ENCODE data around the gene SERTAD2.
A peak's percentile ranks its signal among the peaks of the same experiment; 100 is the strongest.

The SERTAD2 gene, protein sequence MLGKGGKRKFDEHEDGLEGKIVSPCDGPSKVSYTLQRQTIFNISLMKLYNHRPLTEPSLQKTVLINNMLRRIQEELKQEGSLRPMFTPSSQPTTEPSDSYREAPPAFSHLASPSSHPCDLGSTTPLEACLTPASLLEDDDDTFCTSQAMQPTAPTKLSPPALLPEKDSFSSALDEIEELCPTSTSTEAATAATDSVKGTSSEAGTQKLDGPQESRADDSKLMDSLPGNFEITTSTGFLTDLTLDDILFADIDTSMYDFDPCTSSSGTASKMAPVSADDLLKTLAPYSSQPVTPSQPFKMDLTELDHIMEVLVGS

DNA sequence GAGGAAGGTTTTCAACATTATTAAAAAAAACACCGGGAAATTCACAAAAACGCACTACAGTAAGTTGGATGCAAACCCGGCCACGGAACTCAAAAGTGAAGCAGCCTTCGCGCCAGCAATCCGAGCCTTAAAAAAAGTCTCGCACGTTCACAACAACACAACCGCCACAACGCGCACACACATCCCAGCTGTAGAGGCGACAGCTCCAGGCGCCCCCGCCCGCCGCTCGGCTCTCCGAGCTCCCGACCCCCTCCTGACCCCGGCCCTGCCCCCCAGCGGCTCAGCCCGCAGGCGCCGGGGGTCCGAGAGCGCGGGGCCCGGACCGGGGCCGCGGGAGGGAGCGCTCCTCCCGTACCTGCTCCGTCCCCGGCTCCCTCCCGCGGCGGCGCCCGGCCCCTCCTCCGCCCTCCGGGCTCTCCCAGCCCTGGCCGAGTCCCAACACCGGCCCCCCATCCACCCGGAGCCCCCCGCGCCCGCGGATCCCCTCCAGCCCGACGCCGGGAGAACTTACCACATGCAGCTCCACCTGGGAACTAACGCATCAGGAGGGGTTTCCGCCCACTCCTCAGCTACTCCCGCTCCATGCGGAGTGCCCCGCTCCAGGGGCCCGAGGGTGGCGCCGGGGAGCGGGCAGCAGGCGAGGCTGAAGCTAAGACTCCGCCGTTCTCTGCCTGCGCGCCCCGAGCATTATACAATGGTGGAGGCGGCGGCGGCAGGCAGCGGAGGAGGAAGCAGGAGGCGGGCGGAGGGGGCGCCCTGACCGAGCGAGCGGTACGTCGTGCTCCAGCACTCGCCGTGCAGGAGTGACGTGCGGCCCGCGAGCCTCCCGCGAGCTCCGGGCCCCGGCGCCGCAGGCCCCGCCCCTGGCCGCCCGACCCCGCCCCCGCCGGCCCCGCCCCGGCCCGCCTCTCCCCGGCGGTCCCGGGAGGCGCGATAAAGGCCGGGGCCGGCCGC is at the start of gene SERTAD2:
TSS of gene SERTAD2 (minus strand) at position 805 of the 954 bp plus-strand sequence. CDS start 17,042 bp downstream, outside the sequence.
- peak; percentile 82 for DNase-seq

DNA sequence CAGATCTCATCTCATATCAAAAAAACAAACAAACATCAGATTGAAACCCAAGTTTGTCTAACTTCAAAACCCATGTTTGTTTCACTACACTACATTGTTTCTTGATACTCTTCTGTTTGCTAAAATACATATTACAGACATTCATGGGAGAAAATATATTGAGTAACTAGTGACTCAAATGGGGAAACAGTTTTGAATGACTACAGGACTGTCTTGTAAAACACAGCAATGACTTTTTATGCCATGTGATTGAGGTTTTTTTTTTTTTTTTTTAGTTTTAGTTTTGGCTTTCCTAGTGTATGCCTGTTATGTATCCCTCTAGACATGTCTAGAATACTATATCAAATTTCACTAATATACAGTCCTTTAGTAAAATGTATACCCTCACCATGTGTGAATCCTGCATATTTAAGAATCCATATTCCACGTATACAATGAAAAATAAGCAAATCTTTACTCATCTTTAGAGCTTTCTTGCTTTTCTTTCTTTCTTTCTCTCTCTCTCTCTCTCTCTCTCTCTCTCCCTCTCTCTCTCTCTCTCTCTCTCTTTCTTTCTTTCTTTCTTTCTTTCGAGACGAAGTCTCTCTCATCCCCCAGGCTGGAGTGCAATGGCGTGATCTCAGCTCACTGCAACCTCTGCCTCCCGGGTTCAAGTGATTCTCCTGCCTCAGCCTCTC is 46.6 kb upstream of the SERTAD2 start:
- DNase-seq, result no peak

DNA sequence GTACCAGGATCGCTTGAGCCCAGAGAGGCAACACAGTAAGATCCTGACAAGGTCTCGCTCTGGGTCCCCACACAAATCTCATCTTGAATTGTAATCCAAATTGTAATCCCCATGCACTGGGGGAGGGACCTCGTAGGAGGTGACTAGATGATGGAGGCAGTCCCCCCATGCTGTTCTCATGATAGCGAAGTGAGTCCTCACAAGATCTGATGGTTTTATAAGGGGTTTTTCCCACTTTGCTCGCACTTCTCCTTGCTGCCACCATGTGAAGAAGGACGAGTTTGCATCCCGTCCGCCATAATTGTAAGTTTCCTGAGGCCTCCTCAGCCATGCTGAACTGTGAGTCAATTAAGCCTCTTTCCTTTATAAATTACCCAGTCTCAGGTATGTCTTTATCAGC is 46.0 kb upstream of the SERTAD2 start:
- peak; percentile 44 for DNase-seq

DNA sequence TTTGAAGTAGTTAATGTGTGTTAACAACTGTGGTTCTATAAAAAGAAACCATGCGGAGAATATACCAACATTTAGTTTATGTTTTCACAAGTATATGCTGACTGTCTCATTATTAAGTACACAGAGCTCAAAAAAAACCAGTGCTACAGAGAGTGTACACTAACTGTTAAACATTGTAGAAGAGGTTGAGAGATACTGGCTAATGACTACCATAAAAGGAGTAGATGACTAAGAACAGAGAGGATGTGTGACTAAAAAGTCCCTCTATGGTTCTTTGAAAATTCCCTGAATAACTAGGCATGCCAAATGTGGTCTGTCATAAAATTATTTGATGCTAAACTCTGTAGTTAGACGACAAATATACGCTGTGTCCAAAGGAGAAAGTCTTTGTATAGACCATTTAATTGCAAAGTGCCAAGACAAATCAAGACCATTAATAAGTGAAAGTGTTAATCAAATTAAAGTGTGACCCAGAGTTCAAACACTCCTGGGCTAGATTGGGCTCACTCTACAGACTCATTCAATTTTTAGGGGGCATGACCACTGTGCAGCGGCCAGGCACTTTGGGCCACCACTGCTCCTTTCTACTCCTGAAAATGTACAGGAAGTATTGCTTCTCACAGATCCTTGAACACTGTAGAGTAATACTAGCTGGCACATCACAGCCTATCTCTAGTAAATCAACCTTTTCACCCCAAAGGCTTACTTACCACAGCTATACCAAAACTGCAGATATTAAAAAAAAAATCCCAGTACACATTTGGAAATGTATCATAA is 45.1 kb upstream of the SERTAD2 start:
- DNase-seq, result no peak

DNA sequence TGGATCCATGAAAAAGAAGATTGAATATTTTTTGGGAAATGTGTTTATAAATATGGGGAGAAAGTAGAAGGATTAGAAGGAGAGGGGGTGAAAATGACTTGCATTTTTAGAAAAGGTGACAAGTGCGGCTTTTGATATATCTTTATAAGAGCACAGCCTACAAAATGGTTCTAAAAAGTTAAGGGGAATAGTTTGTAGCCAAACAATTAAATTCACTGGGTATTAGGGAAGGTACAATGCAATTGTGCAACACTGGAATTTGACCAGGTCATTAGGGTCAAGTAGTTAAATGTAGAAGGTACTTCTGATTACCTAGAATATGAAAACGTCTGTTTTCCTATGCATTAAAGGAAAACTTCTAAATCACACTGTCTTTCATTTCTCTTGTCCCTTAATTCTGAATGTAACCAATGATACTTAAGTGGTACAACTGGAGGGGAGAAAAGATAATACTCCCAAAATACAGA is 44.5 kb upstream of the SERTAD2 start:
- no peak for DNase-seq

DNA sequence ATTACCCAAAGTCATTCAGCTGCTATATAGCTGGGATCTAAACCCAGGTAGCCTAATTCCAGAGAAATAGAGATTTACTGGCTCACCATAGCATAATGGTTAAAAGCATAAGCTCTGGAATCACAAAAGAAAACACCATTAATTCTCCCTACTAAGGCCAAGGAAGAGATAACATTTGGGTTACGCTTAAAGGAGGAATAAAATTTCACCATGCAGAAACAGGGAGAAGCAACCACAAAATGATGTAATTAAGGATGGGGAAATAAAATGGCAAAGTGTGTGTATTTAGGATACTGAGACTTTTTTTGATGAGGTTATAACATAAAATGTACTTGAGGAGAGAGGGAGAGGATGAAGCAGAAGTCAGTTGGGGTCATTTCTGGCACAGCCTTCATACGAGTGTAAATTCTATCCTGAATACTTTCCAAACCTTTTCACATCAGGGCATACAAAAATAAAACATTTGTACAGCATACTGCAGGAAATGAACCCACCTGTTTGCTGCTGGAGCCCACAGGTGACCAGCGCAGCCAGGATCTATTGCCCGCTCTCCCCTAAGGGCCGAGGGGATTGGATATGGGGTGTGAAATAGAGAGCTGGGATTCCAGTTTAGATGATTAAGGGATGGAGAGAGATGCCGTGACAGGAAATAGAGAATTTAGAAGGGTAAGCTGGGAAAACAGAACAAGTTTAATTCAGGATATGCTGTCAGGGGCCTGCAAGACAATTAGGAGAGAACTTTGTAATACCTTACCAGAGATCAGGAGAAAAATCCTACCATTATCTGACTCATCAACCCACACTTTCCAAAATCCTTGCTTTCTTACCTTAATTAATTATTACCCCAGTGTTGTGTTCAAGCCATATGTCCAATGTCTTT is 43.8 kb upstream of the SERTAD2 start:
- no peak for DNase-seq

DNA sequence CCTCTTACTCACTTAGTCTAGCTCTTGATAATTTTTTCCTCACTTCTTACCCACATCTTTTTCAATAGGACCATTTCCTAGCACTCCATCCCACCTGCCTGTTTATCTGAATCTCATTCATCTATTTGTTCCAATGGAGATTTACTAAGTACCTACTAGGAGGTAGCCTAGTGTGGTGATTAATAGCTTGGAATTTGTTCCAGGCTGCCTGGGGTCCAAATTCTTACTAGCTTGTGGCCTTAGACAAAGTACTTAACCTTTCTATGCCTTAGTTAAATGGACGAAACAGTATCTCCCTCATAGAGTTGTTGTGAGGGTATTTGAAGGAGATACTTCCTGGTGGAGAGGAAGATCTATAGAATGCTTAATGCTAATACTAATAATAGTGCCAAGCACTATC is 42.9 kb upstream of the SERTAD2 start:
- DNase-seq, result no peak

DNA sequence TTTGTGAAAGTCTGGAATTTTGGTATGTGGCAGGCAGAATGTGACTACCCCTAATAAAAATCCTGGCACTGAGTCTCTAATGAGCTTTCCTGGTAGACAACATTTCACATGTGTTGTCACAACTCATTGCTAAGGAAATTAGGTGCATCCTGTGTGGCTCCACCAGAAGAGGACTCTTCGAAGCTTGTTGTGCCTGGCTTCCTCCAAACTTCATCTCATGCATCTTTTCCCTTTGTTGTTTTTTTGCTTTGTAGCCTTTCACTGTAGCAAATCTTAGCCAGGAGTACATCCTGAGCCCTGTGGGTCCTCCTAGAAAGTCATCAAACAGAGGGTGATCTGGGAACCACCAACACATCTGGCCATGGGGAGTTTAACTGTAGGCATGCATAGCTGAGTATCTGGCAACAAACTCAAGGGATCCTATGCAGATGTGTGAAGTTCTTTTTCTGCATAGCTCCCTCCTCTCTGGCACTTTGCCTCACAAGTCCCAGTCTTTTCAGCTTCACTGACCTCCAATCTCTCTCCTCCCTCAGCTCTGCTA is 42.1 kb upstream of the SERTAD2 start:
- DNase-seq, result no peak

DNA sequence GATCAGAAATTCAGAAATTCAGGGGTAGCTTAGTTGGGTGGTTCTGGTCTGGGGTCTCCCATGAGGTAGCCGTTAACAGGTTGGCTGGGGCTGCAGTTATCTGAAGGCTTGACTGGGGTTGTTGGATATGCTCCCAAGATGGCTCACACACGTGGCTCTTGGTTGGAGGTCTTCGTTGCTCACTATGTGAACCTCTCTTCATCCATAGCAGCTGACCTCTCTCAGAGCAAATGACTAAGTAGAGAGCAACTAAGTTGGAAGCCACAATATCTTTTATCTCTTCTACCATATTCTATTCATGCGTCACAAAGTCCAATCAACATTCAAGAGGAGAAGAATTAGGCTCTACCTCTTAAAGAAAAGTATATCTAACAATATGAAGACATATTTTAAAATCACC is 38.7 kb upstream of the SERTAD2 start:
- no peak for DNase-seq

DNA sequence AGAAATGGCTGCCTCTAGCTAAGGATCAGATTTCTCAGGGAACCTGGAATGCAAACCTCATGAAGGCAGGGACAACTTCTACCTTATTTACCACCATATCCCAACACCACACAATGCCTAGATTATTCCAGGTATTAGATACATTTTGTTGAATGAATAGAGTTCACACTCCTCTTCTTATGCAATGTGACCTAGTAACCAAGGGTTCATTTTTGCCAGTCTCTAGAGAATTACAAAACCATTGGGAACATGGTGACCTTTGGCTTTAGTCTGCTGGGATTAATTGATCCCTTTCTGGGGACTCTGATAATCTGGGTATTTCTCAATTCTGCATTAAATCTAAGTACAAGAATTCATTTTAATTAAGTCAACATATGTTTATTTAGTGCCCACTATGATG is 35.2 kb upstream of the SERTAD2 start:
- DNase-seq, result no peak

DNA sequence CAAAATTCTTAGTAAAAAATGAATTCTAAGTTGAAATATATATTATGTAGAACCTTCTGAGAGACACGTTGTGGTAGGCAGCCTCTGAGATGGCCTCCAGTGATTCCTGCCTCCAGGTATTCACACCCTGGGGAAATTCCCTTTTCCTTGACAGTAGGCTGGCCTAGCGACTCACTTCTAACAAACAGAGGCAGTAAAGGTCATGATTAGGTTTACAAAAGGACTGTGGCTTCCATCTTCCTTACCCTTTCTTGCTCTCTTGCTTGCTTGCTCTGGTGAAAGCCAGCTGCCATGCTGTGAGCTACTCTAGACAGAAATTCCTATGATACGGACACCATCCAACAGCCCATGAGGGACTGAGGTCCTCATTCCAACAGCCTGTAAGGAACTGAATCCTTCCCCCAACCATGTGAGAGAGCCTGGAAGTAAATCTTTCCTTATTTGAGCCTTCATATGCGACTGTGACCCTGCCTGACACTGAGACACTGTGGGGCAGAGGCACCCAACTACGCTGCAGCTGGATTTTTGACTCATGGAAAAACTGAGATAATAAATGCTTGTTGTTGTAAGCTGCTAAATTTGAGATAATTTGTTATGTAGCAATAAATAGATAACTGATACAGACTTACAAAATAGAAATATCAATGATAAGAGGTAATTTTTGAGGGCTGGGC is 32.7 kb upstream of the SERTAD2 start:
- no peak for DNase-seq

DNA sequence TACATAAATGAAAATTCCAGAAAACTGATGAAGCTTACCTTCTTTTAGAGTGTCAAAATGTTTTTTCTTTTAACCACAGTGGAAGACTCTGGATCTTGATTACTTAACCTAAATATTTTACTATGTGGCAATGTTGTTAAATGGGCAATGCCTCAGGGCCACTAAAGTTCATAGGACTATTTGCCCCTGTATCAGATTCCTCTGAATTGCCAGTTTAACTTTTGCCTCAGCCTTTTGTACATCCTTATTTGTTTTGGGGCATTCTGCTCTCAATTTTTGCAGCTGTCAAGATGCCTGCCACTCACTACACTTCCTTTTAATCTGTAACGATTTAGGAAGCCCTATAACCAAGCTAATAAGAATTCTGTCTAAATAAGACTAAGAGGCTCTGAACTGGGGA is 31.7 kb upstream of the SERTAD2 start:
- DNase-seq, result no peak

DNA sequence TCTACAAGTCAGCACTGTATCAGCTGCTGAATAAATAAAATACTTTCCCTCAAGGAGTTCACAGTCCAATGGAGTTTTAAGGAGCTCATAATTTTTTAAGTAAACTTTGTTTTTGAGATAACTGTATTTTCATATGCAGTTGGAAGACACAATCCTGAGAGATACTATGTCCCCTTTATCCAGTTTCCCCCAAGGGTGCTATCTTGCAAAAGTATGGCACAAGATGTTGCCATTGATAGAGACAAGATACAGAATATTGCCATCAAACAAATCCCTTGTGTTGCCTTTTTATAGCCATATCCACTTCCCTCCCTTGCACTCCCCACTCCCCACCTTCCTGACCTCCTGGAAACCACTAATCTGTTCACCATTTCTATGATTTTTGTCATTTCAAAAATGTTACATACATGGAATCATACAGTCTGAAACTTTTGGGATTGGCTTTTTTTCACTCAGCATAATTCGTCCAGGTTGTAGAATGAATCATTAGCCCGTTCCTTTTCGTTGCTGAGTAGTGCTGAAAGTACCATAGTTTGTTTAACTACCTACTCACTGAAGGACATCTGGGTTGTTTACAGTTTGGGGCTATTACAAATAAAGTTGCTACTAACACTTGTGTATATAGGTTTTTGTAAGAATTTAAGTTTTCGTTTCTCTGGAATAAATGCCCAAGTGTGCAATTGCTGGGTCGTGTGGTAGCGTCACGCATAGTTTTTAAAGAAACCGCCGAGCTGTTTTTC is 30.2 kb upstream of the SERTAD2 start:
- no peak for DNase-seq

DNA sequence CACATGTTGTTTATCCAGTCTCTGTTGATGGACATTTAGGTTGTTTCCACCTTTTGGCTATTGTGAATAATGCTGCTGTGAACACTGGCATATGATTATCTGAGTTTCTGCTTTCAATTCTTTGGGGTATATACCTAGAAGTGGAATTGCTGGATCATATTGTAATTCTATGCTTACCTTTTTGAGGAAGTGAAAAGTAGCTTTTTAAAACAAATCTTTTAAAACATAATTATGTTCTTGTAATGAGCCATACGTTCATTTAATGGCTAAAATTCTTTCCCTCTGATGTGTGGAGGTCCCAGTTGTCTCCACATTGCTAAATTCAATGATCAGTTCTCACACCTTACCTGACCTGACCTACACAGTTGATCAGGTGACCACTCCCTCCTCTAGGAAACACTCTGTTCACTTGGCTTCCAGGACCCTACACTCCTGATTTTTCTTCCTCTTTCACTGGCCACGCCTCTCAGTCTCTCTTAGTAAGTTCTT is 27.8 kb upstream of the SERTAD2 start:
- no peak for DNase-seq

DNA sequence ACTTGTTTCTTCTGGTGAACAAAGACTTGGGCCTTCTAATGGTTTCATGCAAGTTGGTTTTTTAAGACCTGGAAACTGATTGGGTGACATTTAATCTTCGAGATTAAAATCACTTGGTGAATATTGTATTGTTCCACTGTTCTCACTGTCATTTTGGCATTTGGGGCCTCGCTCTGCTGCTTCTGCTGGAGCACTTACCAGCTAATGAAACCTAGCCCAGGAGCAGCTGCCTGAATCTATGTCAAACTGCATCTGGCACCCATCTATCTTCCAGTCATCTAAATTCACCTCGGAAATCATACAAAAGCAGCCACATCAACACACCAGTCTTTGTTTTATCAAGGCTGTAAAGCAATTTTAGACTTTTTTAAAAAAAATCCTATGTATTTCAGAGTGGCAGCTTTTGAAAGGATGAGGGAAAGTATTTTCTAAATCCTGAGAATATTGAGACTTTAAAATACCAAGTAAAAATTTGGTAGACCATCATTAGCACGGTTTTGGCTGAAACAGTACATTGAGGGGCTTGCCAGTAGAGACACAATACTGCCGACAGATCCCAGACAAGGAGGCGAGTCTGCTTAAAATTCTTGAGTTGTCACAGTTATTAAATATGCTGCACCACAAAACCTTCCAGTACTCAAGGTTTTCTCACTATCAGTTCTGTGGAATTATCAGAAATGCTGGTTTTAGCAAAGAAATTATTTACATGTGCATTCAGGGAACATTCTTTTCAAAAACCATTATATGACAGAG is 26.1 kb upstream of the SERTAD2 start:
- DNase-seq, result peak; percentile 39

DNA sequence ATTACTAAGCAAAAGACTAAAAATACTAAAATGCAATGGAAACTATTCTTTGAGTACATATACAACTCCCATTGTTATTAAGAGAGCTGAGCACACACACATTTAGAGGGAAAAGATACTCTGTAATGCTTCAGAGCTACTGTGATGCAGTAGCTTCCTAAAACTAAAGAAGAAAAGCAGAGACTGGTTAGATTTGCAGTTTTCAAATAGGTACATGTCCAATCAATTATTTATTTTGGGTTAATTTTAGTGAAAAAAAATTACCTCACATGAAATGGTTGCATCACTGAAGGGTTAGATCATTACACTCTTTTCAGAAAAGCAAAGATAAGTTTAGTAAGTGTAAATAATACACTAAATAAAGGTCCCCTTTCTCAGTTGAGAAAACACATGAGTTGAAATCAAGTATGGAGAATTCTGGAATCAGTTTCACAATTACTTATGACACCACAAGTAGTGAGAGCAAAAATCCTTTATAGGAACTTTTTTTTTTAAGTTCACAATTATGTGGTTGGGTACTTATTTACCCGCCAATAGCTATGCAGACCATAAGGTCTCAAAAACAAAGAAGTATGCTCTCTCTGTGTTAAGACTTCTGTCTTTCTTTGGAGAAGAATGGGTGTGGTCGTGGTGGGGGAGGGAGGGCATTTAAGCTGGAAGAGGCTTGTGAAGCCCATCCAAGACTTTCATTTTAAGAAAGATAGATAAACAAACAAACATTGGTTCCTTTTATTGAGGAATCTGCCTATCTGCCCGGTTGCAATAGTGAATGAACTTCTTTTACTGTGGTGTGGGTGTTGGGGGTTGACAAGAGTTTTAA is 25.3 kb upstream of the SERTAD2 start:
- DNase-seq, result no peak

DNA sequence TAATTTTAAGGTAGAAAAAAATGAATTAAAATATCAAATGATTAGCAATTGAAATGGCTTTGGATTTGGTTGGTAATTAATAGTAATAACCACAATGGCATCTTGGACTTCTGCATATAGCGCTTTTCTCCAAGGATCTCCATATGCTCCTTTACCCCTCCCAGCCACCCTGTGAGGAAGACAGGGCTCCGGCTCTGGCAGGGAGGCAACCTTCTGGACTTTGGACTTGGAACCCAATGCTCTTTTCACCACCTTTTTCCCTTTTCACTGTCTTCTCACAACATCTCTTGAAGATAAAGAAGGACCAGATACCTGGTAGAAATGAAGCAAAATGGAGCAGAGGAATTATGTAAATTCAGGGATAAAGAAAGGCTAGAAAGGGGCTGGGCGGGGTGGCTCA is 23.8 kb upstream of the SERTAD2 start:
- DNase-seq, result no peak

DNA sequence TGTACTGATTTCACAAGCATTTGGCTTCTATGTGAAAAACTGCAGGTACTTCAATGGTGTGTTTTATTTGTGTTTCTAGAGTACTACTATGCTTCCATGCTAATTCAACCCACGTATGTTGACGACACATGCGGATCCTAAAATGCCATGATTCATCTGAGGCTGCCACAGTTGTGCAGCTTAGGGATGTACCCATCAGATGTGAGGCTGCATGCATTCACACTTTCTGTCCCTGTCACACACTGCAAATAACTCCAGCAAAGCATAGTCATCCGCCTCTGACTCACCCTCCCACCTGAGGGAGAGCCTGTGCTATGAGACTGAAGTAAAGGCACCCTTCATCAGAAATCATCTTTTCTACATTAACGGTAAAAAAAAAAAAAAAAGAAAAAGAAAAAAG is 22.1 kb upstream of the SERTAD2 start:
- peak; percentile 87 for DNase-seq

All from activated CD4-positive, alpha-beta T cell treated with anti-CD3 and anti-CD28 coated beads for 48 hours (primary cell).